ENCODE data around the gene CELA2B. TPM values are rescaled to one million over a fixed set of nuclear protein-coding genes. Genes with fewer than 3 reads are reported as not detected.

Gene CELA2B
- total RNA-seq, 4 donors from 2014 or later = not detected

DNA sequence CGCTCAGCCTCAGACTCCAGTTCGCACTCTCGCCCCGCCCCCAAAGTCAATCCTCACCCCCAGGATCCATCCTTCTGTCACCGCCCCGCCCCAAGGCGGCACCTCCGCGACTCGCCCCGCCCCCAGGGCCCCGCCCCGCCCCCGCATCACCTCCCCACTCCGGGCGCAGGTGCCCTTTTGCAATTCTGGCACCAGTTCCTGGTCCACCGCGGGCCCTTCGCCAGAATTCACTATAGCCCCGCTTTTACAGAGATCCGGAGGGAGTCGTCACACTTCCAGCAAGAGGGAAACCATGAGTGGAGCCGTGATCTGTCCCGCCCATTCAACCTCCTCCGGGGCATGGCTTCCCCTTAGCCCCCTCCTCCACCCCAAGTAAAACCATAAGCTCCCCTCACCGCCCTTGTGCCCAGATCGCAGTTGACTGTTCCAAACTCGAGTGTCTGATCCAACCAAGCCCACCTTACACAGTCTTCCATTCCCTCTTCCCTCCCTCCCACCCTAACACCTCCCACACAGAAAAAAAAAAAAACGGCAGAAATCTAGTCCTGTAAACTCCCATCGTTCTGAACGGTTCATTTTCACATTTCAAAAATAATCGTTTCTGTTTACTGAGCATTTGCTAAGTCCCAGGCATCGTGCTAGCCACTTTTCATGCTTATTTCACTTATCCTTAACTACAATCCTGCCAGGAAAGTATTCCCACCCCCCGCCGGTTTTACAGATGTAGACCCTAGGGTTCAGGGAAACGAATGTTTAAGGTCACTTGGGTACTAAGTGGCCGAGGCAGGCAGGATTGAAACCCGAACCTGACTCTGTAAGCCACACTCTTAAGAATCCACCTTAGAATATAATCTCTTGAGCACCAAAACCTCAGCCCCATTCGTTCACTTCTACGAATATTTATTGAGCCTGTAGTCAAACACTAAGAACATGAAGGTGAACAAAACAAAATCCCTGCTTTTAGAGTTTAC is 49.4 kb downstream of the CELA2B start:
- TF ChIP-seq, protein P1, sequence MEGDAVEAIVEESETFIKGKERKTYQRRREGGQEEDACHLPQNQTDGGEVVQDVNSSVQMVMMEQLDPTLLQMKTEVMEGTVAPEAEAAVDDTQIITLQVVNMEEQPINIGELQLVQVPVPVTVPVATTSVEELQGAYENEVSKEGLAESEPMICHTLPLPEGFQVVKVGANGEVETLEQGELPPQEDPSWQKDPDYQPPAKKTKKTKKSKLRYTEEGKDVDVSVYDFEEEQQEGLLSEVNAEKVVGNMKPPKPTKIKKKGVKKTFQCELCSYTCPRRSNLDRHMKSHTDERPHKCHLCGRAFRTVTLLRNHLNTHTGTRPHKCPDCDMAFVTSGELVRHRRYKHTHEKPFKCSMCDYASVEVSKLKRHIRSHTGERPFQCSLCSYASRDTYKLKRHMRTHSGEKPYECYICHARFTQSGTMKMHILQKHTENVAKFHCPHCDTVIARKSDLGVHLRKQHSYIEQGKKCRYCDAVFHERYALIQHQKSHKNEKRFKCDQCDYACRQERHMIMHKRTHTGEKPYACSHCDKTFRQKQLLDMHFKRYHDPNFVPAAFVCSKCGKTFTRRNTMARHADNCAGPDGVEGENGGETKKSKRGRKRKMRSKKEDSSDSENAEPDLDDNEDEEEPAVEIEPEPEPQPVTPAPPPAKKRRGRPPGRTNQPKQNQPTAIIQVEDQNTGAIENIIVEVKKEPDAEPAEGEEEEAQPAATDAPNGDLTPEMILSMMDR (IDR thresholded peaks at IDR 0.05 in 4 of 5, conservative IDR thresholded peaks at IDR 0.05 in 1 of 5) = no peak
- TF ChIP-seq POLR2A (IDR thresholded peaks at IDR 0.05) = peak in 1 of 2 donors; percentile 37
- Histone ChIP-seq H3K4me3 (peak overlapping the region; percentile 57 to 99 (median 68)), H3K9me3 (no peaks in the 10 kb centered on the region), H3K4me1 (peaks cover 24 to 34% of the 10 kb centered on the region in 2 donors), H3K36me3 (peaks cover 0 to 5% of the 10 kb centered on the region in 2 donors), H3K27ac (peak overlapping the region; percentile 93 to 99 (median 98)), H3K27me3 (no peaks in the 10 kb centered on the region)
- DNase-seq = peak in 1 of 2 donors; percentile 99
- in situ Hi-C loops (cut with MboI; ENCODE audit: low sequenced_read_pairs in 4 of 4) = no loop called here
- intact Hi-C loops (cut with DNase I; ENCODE audit: low total_unique reads) = loop anchor here (1.0 to 10.0 kb wide), 4 partner anchors 92 to 842 kb away; partner anchors contain the start of genes DDI2 and SZRD1
- peak; percentile 61 to 64 for ATAC-seq

DNA sequence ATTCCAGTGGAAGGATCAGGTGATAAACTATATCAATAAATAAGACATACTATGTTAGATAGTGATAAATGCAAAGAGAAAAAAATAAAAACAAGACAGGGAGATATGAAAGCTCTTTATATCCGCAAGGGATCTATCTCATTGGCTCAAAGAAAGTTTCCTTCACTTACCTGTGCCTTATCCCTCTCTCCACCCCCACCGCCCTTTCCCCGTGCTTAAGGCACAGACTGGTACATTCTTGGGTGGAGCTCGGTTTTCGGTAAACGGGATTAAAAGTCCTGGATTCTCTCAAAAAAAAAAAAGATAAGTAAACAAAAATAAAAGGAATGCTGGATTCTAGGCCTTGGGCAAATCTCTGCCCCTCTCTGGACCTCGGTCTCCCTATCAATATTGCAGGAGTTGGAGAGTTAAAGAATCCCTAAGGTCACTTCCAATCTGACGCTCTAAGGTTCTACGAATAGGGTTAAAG is 50.2 kb downstream of the CELA2B start:
- in situ Hi-C loops (cut with MboI; ENCODE audit: low sequenced_read_pairs in 4 of 4) (no loop called here), intact Hi-C loops (cut with DNase I; ENCODE audit: low total_unique reads) (loop anchor here (1.0 to 10.0 kb wide), 3 partner anchors 91 to 215 kb away; partner anchors contain the start of gene DDI2)
- ATAC-seq (no peak), DNase-seq (no peak)
- H3K27ac ChIP-seq = peak overlapping the region; percentile 93 to 99 (median 98)
- H3K36me3 ChIP-seq = peaks cover 0 to 12% of the 10 kb centered on the region in 2 donors
- H3K4me1 ChIP-seq = peaks cover 24 to 34% of the 10 kb centered on the region in 2 donors
- no peaks in the 10 kb centered on the region for H3K9me3 ChIP-seq
- TF ChIP-seq POLR2A (IDR thresholded peaks at IDR 0.05) = no peak
- TF ChIP-seq, protein P1 (IDR thresholded peaks at IDR 0.05 in 4 of 5, conservative IDR thresholded peaks at IDR 0.05 in 1 of 5) = no peak
- H3K4me3 ChIP-seq = peak overlapping the region; percentile 57 to 99 (median 68)
- no peaks in the 10 kb centered on the region for H3K27me3 ChIP-seq

DNA sequence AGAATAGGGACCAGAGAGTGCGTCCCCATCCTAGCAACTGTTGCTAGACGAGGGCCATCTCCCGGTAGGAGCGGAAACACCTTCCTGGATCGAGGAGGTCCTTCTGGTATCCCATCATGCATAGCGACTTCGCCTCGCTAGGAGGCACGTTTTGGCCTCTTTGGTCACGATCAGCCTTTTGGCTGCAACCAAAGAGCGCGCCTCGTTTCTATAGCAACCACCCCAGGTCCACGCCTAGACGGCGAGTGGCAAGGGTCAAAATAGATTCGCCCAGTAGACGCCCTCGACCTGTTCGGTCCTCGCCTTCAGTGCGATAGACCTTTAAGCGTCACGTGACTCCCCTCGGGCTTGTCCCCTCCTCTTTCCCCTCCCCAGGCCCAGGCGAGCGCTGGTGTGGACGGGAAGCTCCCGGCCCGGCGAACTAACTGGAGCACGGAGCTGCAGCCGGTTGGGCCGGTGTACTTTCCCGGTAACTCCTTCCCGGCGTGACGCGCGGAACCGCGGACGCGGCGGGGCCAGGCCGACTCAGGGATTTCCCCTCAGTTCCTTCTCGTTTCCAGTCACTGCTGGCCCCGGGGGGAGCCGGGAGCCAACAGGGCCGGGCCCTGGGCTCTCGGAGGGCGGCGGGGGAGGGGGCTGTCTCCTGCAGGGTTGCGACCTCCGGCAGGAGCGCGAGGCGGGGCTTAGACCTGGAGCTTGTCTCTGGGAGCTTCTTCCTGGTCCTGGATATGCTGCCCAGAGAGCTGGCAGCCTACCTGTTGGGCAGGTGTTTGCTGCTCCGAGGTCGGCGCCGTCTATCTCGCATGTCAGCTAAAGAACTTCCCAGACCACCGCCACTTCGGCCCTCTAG is 50.8 kb downstream of the CELA2B start, which contains the start of gene DNAJC16:
TSS of gene DNAJC16 (plus strand) at position 359 of the 850 bp plus-strand sequence. CDS start 2,258 bp downstream, outside the sequence.
- H3K36me3 ChIP-seq = peaks cover 0 to 19% of the 10 kb centered on the region in 2 donors
- DNase-seq (peak; percentile 100), ATAC-seq (peak; percentile 77 to 81)
- H3K9me3 ChIP-seq = no peaks in the 10 kb centered on the region
- in situ Hi-C loops (cut with MboI; ENCODE audit: low sequenced_read_pairs in 4 of 4) (no loop called here), intact Hi-C loops (cut with DNase I; ENCODE audit: low total_unique reads) (loop anchor here (1.0 to 10.0 kb wide), 3 partner anchors 91 to 214 kb away; partner anchors contain the start of gene DDI2)
- H3K27ac ChIP-seq = peak within 1 kb of the TSS; percentile 97 to 99 (median 98)
- H3K4me3 ChIP-seq = peak within 1 kb of the TSS; percentile 92 to 99 (median 96)
- no peaks in the 10 kb centered on the region for H3K27me3 ChIP-seq
- TF ChIP-seq POLR2A (IDR thresholded peaks at IDR 0.05) = peak; percentile 72 to 78
- TF ChIP-seq, protein P1 (IDR thresholded peaks at IDR 0.05 in 4 of 5, conservative IDR thresholded peaks at IDR 0.05 in 1 of 5) = peak in 3 of 5 experiments; percentile 24 to 65 (median 50)
- peaks cover 24 to 34% of the 10 kb centered on the region in 2 donors for H3K4me1 ChIP-seq

DNA sequence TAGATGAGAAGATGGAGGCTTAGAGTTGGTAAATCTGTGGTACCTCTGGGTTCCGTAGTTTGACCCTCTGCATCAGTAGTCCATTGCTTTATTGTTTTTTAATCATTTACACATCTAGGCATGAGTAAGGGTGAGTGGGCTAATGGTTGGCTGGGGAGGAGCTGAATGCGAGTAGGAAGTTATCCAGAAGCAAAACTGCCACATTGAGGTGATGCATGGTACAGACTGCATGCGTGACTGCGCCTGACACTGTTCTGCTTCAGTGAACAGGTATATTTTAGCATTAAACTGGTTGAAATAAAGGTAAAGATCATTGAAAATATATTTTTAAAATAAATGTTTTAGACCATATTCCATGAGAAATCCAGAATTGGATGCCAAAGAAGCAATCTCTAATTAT is 55.1 kb downstream of the CELA2B start:
- TF ChIP-seq, protein P1 (IDR thresholded peaks at IDR 0.05 in 4 of 5, conservative IDR thresholded peaks at IDR 0.05 in 1 of 5) = no peak
- TF ChIP-seq POLR2A (IDR thresholded peaks at IDR 0.05) = no peak
- no peaks in the 10 kb centered on the region for H3K9me3 ChIP-seq
- peaks cover 9 to 18% of the 10 kb centered on the region in 2 donors for H3K4me1 ChIP-seq
- H3K27ac ChIP-seq = no peak overlapping the region
- no peaks in the 10 kb centered on the region for H3K27me3 ChIP-seq
- in situ Hi-C loops (cut with MboI; ENCODE audit: low sequenced_read_pairs in 4 of 4) = no loop called here
- intact Hi-C loops (cut with DNase I; ENCODE audit: low total_unique reads) = no loop called here
- DNase-seq (no peak), ATAC-seq (no peak)
- peaks cover 0 to 51% of the 10 kb centered on the region in 2 donors for H3K36me3 ChIP-seq
- no peak overlapping the region for H3K4me3 ChIP-seq

Data from gastrocnemius medialis (tissue), 4 donors.